ENCODE results near the gene KLK3.
A peak's percentile ranks its signal among the peaks of the same experiment; 100 is the strongest.
"Not testable (repeated sequence)": the region's sequence is repeated elsewhere in the genome, so short reads cannot be mapped to it uniquely, and the experiment has no call there.

Gene KLK3

DNA sequence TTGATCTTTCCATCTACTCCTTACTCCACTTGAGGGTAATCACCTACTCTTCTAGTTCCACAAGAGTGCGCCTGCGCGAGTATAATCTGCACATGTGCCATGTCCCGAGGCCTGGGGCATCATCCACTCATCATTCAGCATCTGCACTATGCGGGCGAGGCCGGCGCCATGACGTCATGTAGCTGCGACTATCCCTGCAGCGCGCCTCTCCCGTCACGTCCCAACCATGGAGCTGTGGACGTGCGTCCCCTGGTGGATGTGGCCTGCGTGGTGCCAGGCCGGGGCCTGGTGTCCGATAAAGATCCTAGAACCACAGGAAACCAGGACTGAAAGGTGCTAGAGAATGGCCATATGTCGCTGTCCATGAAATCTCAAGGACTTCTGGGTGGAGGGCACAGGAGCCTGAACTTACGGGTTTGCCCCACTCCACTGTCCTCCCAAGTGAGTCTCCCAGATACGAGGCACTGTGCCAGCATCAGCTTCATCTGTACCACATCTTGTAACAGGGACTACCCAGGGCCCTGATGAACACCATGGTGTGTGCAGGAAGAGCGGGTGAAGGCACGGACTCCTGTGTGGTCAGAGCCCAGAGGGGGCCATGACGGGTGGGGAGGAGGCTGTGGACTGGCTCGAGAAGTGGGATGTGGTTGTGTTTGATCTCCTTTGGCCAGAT is 15.8 kb downstream of the KLK3 start:
- peak; percentile 13 for DNase-seq

DNA sequence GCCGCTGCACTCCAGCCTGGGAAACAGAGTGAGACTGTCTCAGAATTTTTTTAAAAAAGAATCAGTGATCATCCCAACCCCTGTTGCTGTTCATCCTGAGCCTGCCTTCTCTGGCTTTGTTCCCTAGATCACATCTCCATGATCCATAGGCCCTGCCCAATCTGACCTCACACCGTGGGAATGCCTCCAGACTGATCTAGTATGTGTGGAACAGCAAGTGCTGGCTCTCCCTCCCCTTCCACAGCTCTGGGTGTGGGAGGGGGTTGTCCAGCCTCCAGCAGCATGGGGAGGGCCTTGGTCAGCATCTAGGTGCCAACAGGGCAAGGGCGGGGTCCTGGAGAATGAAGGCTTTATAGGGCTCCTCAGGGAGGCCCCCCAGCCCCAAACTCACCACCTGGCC is 18.3 kb downstream of the KLK3 start, which contains the start of gene KLK2:
Gene KLK2, plus strand, starts transcription at position 384 of the 400 bp plus-strand sequence. CDS start 35 bp downstream, outside the sequence.
- DNase-seq = no peak

DNA sequence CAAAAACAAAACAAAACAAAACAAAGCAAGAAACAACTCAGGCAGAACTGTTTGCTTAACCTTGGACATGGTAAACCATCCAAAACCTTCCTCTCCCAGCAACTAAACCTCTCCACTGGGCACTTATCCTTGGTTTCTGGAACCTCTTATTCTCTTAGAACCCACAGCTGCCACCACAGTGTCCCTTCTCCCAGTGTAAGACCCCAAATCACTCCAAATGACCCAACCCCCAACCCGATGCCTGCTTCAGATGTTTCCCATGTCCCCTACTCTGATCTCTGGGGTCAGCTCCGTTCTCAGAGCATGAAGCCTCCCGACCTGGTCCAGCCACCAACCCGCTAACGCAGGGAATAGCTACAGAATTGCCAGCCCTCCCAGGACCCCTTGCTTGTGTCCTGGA is 19.5 kb downstream of the KLK3 start:
- DNase-seq = no peak

DNA sequence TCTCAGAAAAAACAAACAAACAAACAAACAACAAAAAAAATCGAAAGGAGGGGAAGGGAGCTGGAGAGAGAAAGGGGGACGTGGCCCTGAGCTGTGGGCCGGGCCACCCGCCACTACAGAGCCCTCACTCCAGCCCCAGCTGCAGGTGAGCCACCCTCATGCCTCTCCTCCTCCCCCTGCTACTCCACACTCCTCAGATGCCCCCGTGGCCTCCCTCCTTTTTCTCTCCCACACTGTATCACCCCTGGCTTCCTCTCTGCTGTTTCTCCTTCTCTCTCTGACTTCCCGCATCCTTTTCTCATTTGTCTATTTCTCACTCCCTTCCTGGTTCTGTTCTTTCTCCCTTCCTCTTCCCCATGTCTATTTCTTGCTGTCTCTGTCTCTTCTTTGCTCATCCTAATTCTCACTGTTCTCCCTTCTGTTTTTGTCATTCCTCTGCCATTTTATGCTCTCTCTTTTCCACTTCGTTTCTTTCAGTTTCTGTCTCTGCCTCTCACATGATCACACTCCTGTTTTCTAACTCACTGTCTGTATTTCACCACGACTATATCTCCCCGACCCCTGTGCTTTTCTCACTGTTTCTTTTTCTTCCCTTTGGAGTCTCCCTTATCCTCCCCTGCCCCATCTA is 21.2 kb downstream of the KLK3 start:
- no peak for DNase-seq

DNA sequence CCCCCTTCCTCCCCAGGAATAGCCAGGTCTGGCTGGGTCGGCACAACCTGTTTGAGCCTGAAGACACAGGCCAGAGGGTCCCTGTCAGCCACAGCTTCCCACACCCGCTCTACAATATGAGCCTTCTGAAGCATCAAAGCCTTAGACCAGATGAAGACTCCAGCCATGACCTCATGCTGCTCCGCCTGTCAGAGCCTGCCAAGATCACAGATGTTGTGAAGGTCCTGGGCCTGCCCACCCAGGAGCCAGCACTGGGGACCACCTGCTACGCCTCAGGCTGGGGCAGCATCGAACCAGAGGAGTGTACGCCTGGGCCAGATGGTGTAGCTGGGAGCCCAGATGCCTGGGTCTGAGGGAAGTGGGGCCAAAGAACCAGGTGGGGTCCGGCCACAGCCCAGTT is 21.7 kb downstream of the KLK3 start:
- DNase-seq = no peak

DNA sequence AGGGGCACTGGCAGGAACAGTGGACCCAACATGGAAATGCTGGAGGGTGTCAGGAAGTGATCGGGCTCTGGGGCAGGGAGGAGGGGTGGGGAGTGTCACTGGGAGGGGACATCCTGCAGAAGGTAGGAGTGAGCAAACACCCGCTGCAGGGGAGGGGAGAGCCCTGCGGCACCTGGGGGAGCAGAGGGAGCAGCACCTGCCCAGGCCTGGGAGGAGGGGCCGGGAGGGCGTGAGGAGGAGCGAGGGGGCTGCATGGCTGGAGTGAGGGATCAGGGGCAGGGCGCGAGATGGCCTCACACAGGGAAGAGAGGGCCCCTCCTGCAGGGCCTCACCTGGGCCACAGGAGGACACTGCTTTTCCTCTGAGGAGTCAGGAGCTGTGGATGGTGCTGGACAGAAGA is 22.6 kb downstream of the KLK3 start:
- no peak for DNase-seq

DNA sequence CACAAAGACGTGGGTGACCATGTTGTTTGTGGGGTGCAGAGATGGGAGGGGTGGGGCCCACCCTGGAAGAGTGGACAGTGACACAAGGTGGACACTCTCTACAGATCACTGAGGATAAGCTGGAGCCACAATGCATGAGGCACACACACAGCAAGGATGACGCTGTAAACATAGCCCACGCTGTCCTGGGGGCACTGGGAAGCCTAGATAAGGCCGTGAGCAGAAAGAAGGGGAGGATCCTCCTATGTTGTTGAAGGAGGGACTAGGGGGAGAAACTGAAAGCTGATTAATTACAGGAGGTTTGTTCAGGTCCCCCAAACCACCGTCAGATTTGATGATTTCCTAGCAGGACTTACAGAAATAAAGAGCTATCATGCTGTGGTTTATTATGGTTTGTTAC is 24.1 kb downstream of the KLK3 start:
- DNase-seq = no peak

DNA sequence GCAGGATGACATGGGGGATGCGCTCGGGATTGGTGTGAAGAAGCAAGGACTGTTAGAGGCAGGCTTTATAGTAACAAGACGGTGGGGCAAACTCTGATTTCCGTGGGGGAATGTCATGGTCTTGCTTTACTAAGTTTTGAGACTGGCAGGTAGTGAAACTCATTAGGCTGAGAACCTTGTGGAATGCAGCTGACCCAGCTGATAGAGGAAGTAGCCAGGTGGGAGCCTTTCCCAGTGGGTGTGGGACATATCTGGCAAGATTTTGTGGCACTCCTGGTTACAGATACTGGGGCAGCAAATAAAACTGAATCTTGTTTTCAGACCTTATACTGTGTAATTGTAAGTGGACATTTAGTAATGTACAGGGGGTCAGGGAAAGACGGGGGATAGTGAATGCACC is 25.5 kb downstream of the KLK3 start:
- DNase-seq = no peak

DNA sequence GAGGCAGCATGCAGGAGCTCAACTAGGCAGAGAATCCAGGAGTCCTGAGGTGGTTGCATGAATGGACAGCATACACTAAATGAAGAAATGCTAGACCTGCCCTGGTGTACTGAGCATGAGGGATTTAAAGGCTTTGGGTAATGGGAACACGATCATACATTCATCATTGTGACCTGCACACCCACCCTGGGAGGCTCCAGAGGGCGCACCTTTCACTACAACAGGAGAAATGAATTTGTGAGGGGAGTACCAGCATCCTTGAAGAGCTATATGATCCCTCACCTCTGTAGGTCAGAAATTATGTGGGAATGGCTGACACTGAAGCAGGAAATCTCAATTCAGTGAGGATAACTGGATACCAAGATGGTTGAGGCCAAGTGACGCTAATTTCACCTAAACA is 27.5 kb downstream of the KLK3 start:
- DNase-seq = no peak

DNA sequence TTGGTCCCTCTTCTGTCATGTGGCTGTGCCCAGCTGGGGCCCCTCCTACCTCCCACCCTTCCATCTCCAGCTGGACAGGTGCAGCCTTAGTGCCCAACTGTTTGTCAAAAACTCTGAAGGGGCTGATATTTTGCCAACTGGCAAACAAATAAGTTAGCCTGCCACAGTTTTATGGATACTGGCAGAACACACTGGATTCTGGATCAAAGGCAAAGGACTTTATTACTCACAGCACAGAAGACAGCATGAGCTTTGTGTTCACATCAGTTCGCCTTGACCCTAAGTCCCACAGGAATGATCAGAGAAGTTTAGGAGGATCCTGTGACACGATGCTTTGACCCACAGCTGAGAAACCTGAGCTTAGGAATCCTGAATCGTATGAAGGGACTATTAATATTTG is 34.9 kb downstream of the KLK3 start:
- DNase-seq = no peak

DNA sequence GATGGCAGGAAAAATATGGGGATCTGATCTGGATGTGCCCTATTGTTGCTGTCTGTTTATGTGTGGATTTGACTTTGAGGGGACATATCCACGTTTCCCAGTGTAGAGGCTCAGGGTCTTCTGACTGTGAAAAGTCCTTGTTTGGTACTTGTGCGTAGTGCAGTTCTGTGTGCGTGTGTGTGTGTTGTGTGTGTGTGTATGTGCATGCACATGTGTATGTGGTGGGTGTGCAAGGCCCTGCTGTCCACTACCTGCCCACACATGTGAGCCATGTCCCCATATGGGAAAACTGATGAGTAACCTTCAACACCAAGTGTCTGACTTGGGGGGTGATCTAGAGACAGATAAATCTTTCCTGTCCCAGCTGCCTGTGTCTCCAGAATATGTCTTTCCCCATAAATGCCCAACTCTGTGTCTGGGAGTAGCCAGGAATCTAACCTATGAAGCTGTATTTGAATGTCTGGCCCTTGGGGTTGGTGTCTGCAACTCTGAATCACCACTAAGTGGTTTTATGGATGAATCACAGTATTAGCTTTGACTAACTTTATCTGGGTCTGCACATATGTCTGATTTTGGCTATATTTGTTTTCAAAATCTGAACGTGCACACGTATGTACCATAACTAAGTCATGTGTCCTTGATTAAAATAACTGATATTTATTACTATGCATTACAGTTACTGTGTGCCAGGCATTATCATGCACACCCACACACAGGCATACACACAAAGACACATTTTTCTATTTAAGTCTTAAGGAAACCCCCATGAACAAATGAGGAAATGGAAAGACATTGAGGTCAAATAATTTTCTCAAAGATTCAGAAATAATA is 35.9 kb downstream of the KLK3 start:
- no peak for DNase-seq

DNA sequence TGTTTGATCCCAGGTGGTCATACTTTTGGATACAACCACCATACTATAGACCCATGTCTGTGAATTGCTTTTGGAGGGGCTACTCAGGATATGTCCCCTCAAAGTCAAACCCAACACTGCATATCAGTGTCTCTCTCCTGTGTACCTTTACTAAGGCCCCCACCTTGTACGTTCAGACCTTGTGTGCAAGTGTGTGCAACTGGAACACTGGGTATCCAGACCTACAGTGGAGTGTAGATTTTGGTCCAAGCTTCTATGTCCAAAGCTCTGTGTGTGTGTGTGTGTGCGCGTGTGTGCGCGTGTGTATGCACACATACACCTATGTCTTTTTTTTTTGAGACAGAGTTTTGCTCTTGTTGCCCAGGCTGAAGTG is 36.5 kb downstream of the KLK3 start:
- no peak for DNase-seq

DNA sequence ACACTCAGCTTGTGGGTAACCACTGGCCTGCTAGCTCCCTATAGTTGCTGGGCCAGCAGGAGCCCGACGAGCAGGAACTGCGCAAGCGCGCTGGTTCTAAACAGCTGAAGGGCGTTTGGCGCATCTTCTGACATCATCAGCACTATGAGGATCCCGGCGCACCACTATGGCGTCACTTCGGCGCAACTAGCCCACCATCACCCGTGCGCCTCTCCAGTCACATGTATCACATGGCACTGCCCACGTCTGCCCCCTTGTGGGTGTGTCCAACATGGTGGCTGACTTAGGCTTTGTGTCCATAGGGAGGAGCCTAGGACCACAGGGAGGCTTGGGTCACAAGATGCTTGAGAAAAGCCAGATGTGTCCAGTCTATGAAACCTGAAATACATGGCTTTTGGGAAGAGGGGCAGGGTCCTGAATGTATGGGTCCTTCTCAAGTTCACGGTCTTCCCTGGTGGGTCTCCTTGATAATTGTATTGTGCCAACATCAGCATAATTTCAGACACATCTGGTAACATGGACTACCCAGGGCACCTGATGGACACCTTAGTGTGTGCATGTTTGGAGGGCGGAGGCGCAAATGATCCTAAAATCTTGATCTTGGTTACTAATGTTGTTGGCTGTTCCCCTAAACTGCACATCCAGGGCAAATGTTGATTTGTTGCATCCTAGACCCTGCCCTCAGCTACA is 38.5 kb downstream of the KLK3 start:
- no peak for DNase-seq

DNA sequence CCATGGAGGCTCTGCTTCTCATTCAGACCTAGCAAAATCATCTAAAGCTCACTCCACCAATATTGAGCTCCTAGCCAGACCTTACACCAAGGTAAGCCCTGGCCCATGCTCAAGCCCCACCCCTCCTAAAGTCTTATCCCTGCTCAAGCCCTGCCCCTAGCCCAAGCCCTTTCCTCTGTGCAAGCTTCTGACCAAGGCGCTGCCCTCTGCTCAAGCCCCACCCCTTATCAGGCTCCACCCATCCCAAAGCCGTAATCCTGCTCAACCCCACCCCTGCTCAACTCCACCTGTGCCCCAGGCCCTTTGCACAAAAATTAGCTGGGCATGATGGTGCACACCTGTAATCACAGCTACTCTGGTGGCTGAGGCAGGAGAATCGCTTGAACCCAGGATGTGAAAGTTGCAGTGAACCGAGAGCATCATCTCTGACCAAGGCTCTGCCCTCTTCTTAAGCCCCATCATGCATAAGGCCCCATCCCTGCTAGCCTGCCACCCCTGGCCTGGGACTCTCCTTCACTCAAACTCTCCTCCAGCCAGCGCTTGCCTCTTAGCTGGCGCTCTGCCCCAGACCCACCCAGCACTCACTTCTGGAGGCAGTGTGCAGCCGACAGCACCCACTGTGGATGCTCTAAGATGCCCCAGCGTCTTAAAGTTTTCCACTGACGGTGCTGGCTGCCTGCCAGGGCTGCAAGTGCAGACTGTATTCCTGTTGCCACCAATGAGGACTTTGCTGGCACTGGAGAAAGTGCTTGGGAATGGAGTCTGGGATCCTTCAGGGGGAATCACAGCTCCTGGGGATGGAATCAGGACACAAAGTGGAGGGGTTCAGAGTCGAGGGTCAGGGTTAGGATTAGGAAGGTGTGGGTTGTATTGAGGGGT is 40.0 kb downstream of the KLK3 start:
- DNase-seq = no peak

DNA sequence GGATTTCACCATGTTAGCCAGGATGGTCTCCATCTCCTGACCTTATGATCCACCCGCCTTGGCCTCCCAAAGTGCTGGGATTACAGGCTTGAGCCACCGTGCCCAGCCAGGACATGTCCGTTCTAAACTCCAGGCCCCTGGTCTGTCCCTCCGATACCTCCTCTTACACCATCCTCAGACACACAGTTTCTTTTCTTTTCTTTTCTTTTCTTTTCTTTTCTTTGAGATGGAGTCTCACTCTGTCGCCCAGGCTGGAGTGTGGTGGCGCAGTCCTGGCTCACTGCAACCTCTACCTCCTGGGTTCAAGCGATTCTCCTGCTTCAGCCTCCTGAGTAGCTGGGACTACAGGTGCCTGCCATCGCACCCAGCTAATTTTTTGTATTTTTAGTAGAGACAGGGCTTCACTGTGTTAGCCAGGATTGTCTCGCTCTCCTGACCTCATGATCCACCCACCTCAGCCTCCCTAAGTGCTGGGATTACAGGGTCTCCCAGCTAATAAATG is 41.4 kb downstream of the KLK3 start:
- DNase-seq = not testable (repeated sequence)

DNA sequence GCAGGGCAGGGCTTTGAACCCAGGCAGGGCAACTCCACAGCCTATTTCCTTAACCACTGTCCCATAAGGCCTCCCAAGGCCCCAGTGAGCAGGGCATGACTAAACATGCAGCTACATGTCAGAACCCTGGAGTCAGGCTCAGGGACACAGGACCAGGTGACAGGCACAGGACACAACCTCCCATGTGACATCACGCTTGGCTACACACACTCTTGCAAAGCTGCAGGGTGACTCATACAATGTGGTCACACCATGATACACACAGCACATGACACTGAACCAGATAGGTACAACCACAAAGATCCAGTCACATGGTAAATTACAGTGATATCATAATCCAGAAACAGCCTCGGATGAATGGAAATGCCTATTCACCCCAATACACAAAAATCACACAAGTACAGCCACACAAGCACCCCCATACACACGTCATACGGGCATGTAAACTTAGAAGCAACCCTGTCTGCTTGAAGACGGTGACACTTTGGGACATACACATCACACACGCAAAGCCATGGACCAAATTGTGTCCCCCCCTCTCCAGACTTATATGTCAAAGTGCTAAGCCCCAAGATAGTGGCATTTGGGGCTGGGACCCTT is 42.0 kb downstream of the KLK3 start:
- no peak for DNase-seq

DNA sequence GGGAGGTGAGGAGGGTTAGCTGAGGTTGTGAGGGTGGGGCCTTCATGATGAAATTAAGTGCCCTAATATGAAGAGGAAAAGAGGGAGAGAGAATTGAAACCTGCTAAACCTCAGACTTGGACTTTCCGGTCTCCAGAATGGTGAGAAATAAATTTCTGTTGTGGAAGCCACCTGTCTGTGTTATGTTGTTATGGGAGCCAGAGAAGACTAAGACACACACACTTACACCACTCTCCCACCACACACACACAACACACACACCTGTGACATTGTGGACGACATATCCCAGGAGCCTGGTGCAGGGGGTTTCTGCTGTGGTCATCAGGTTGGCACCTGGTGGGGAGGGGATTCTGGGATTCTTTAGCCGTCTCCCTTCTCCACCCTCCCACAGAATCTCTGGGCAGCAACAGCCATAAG is 42.5 kb downstream of the KLK3 start:
- no peak for DNase-seq

DNA sequence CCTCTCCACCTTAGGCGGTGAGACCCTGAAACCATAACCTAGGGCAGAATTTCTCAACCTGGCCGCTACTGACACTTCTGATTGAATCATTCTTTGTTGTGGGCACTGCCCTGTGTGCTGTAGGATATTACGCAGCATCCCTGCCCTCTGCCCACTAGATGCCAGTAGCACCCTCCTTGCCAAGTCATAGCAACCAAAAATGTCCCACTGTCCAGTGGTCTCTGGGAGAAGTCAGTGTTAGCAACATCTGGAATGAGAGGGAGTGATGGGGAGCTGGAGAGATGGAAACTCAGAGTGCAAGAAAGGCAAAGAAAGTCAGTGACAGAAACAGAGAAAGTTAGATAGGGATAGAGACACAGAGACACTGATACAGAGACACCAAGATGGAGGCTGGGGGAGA is 42.9 kb downstream of the KLK3 start:
- no peak for DNase-seq

DNA sequence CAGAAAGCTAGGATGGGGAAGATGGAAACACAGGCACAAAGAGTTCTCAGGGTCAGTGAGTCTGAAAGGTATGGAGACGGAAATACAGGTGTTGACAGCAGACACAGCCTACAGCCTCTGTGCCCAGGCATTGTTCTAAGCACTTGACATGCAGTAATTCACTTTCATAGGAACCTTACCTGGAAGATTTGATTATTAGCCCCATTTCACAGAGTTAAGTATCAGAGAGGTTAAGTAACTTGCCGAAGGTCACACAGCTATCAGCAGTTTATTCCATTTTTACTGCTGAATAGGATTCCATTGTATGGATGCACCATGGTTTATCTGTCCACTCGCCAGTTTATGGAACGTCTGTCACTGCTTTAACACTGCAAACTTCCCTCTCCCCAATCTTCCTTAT is 43.3 kb downstream of the KLK3 start:
- no peak for DNase-seq

DNA sequence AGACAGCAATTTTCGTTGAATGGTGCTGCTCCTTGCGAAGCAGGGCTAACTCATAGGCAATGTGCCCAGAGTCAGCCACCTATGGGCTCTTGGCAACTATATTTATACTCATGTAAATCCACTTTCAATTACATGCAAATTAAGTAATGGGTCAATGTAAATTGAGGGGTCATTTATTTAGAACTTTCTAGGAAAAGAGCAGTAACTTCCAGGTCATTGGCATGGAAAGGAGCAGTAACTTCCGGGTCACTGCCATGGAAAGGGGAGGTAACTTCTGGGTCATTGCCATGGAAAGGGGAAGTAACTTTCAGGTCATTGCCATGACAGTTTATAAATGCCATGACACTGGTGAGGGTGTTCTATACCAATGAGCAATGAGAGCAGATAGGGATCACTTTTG is 44.9 kb downstream of the KLK3 start:
- no peak for DNase-seq

DNA sequence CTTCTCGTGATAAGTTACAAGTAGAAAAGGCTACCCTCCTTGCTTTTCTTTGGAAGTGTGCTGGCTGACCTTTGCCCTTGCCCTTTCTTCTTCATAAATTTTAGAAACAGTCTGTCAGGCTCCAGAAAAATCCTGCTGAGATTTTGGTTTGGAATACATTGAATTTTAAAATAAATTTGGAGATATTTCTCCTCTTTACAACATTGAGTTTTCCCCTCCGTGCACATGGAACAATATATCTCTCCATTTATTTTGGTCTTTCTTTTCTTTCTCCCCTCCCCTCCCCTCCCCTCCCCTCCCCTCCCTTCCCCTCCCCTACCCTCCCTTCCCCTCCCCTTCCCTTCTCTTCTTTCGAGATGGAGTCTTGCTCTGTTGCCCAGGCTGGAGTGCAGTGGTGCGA is 47.9 kb downstream of the KLK3 start:
- no peak for DNase-seq

DNA sequence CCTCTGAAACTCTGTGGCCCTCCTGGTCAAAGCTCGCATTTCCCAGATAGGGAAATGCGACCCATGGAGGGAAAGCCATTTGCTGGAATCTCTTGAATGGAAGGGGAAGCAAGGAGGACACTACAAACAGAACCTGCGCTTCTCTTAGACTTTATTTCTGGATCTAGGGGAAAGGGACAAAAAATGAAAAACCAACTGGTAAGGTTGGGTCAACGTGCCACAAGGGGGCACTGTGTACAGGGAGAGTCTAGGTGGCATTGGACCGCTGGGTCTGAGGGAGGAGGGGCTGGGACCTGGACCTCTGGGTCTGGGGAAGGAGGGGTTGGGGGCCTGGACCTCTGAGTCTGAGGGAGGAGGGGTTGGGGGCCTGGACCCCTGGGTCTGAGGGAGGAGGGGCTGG is 51.5 kb downstream of the KLK3 start:
- DNase-seq = no peak
